Transverse colon (tissue), 4 donors: ENCODE measurements around the gene GLS. TPM values are rescaled to one million over a fixed set of nuclear protein-coding genes. Genes with fewer than 3 reads are reported as not detected.

Source experiments
- DNase-seq: peaks from one replicate; pipeline ENCODE4 v3.0.0-alpha.2; 2019
- H3K27ac ChIP-seq, 4 donors: fragments of 200-600 bp; sonication (generic); 2 replicates each; pipeline ENCODE4 v1.5.1; 2016 to 2018; ENCODE audit warnings: inconsistent platforms in 4 of 4
- H3K27me3 ChIP-seq: fragments of 200-600 bp; sonication (generic); 2 replicates; pipeline ENCODE4 v1.5.1; 2017; ENCODE audit warnings: inconsistent platforms
- H3K36me3 ChIP-seq, 4 donors: fragments of 200-600 bp; sonication (generic); 2 replicates each; pipeline ENCODE4 v1.5.1; 2017 to 2019; ENCODE audit warnings: inconsistent platforms in 4 of 4
- H3K4me1 ChIP-seq, 4 donors: fragments of 200-600 bp; sonication (generic); 2 replicates each; pipeline ENCODE4 v1.5.1; 2017 to 2020; ENCODE audit warnings: inconsistent platforms in 4 of 4
- H3K4me3 ChIP-seq, 4 donors: fragments of 200-600 bp; sonication (generic); 1 replicate in 1 of 4; 2 replicates in 3 of 4; pipeline versions ENCODE4 v1.5.1 to v1.6.1; 2017 to 2019; ENCODE audit warnings: inconsistent platforms in 4 of 4
- H3K9me3 ChIP-seq, 2 donors: fragments of 200-600 bp; sonication (generic); 2 replicates each; pipeline ENCODE4 v1.5.1; 2017 to 2019; ENCODE audit warnings: inconsistent platforms in 2 of 2
- CTCF ChIP-seq, 5 experiments: fragments of 200-600 bp in 3 of 5; fragments of 450-650 bp in 2 of 5; sonication (generic) in 3 of 5; IDR thresholded peaks; 1 replicate in 2 of 5; 2 replicates in 3 of 5; pipeline ENCODE4 v1.5.1; 2016 to 2017; ENCODE audit warnings: antibody characterized with exemption in 5 of 5, inconsistent platforms in 3 of 5, mild to moderate bottlenecking in 2 of 5, moderate library complexity in 1 of 5
- EP300 ChIP-seq: sonication (generic); formaldehyde crosslinking; IDR thresholded peaks from one replicate; pipeline ENCODE4 v1.6.1; 2017; ENCODE audit warnings: antibody characterized with exemption, low read depth
- POLR2A ChIP-seq: fragments of 450-650 bp; IDR thresholded peaks from one replicate; pipeline ENCODE4 v1.6.1; 2016; ENCODE audit warnings: antibody characterized with exemption, mild to moderate bottlenecking, moderate library complexity
- POLR2AphosphoS5 ChIP-seq, 3 donors: sonication (generic); formaldehyde crosslinking; IDR thresholded peaks; one replicate each; pipeline ENCODE4 v1.6.1; 2016; ENCODE audit warnings: antibody characterized with exemption in 3 of 3
- WGBS, 2 donors: methylation state at CpG; one replicate each; pipeline ENCODE4 v1.1.5; 2018; ENCODE audit warnings: low coverage in 1 of 2; 5-methylcytosine and 5-hydroxymethylcytosine counted together
- in situ Hi-C, 4 donors: fragments of 200-750 bp; cut with MboI; loops; one replicate each; pipeline versions ENCODE4 v1.15.0 to v1.15.1; 2017; ENCODE audit warnings: low sequenced_read_pairs in 3 of 4, low pct_ligation_motif_present in 1 of 4, low pct_unique_long_range_greater_than_20kb in 1 of 4
- intact Hi-C: fragments of 100-400 bp; cut with DNase I; formaldehyde crosslinking; loops from one replicate; pipeline ENCODE4 v1.15.1; 2023; ENCODE audit warnings: low total_unique reads
- total RNA-seq, 4 donors: library from RNA; depleted of rRNA; stranded (reverse); fragments of >200 nt; gene quantifications; one replicate each; pipeline ENCODE4 v1.1.0, GENCODE V29; 2016

GLS gene
- total RNA-seq, 4 donors from 2014 or later, result 58.0 to 141 (median 68.7) TPM

DNA sequence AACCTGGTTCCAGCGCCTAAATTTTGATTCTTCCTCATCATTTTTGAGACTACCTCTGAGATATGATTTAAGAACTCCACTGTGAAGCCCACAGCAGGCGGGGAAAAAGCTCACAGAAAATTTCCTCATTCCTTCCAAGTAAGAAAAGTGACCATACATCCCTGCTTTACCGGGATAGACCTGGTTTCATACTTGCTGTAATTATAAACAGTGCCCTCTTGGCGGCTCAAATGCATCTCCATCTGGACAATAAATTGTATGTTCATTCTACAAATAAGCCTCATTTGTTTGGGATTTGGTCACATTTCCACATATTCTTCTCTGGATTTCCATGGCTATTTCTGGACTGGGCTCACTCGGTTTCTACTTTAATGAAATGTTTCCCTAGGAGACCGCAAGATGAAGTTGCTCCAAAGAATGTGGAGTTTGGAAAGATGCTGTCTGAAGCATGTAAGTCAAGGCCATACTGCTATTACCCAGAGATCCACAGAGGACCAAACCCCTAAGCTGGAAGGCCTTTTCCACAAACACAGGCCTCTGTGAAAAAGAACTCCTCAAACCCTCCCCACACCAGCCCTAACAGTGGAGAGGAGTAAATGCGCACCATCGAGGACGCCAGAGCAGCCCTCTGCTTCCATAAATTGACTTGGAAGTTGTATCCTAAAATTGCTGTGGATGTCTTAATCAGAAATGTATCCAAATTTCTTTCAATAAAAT lies 119.5 kb downstream of the GLS start:
- Histone ChIP-seq H3K36me3 (peaks cover 0 to 93% (median 32%) of the 10 kb centered on the region in 4 donors), H3K4me1 (peaks cover 0 to 7% (median 2%) of the 10 kb centered on the region in 4 donors), H3K9me3 (no peaks in the 10 kb centered on the region), H3K4me3 (no peak overlapping the region), H3K27ac (no peak overlapping the region), H3K27me3 (no peaks in the 10 kb centered on the region)
- in situ Hi-C loops, result loop anchor here in 1 of 4 donors (25.0 kb wide), 1 partner anchor 113 kb away; the partner anchor contains the start of gene GLS
- DNase-seq, result no peak
- TF ChIP-seq CTCF (IDR thresholded peaks at IDR 0.05) (no peak), EP300 (no peak), POLR2AphosphoS5 (IDR thresholded peaks at IDR 0.05) (no peak), POLR2A (no peak)
- WGBS, 2 donors, result 84 to 91% methylated on average over 6 to 9 of the region's 9 CpGs
- intact Hi-C loops, result no loop called here

- no peak for DNase-seq
- 49 to 59% methylated on average over 2 of the region's 2 CpGs for WGBS, 2 donors
- in situ Hi-C loops (loop anchor here in 1 of 4 donors (25.0 kb wide), 1 partner anchor 114 kb away; the partner anchor contains the start of gene GLS), intact Hi-C loops (no loop called here)
- TF ChIP-seq CTCF (IDR thresholded peaks at IDR 0.05), result no peak
- TF ChIP-seq POLR2A, result no peak
- TF ChIP-seq EP300, result no peak
- TF ChIP-seq POLR2AphosphoS5 (IDR thresholded peaks at IDR 0.05), result no peak
- Histone ChIP-seq H3K36me3 (peaks cover 0 to 92% (median 31%) of the 10 kb centered on the region in 4 donors), H3K9me3 (no peaks in the 10 kb centered on the region), H3K27ac (no peak overlapping the region), H3K4me1 (peaks cover 0 to 7% (median 2%) of the 10 kb centered on the region in 4 donors), H3K27me3 (no peaks in the 10 kb centered on the region), H3K4me3 (no peak overlapping the region)
Measured at GRCh38 chr2:191001032-191001431, 120.4 kb downstream of the GLS start.

DNA sequence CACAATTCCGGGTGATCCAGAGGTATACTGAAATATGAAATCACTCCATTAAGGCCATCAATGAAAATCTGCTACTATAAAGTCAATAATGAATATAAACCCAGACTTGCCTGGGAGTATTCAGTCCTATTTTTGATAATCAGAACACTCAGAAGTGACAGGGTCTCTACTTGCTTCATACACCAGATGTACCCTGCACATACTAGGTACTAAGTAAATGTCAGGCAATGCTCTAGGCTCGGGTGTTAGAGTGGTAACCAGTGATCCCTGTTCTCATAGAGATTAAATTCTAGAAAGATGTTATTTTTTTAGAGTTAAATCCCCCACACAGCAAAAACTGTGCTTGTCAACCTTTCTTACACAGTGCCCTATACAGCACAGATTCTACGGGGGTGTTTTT lies 121.0 kb downstream of the GLS start:
- Histone ChIP-seq H3K27ac (no peak overlapping the region), H3K4me1 (peaks cover 0 to 7% (median 2%) of the 10 kb centered on the region in 4 donors), H3K36me3 (peaks cover 0 to 88% (median 32%) of the 10 kb centered on the region in 4 donors), H3K4me3 (no peak overlapping the region), H3K27me3 (no peaks in the 10 kb centered on the region), H3K9me3 (no peaks in the 10 kb centered on the region)
- TF ChIP-seq EP300, result no peak
- TF ChIP-seq POLR2A, result no peak
- TF ChIP-seq CTCF (IDR thresholded peaks at IDR 0.05), result no peak
- no peak for TF ChIP-seq POLR2AphosphoS5 (IDR thresholded peaks at IDR 0.05)
- intact Hi-C loops, result no loop called here
- in situ Hi-C loops, result loop anchor here in 1 of 4 donors (25.0 kb wide), 1 partner anchor 114 kb away; the partner anchor contains the start of gene GLS
- no peak for DNase-seq
- 89 to 100% methylated on average over 2 to 3 of the region's 3 CpGs for WGBS, 2 donors

DNA sequence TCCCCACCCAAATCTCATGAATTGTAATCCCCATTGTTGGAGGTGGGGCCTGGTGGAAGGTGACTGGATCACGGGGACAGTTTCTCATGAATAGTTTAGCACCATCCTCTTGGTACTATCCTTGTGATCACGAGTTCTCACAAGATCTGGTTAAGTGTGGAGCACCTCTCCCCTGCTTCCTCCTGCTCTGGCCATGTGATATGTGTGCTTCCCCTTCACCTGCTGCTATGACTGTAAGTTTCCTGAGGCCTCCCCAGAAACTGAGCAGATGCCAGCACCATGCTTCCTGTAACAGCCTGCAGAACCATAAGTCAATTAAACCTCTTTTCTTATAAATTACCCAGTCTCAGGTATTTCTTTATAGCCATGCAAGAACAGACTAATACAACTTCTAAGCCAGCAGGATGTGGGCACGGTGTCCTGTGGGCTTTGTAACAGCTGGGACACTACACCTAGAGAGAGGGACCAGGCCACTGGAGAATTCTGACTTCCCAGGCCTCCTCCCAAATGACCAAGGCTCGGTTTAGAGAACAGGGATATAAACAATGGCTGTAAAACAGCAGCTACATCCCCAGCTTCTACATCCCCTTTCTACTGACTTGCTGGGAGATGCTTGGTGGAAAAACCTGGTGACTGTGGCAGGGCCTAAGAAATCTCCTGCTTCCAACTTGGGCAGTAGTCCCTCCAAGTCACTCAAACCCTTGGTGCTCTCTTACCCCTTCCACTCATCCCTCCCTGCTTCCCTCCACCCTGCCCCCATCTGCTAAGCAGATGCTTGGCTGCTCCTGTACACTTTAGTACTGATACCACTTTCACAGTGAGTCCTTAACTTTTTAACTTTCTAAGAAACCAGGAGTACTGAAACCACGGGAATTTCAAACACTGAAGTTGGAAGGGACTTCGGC lies 123.0 kb downstream of the GLS start:
- no peak for TF ChIP-seq POLR2A
- TF ChIP-seq POLR2AphosphoS5 (IDR thresholded peaks at IDR 0.05), result no peak
- TF ChIP-seq EP300, result no peak
- TF ChIP-seq CTCF (IDR thresholded peaks at IDR 0.05), result no peak
- peaks cover 0 to 6% (median 0%) of the 10 kb centered on the region in 4 donors for H3K4me1 ChIP-seq
- no peak overlapping the region for H3K4me3 ChIP-seq
- no peaks in the 10 kb centered on the region for H3K9me3 ChIP-seq
- no peaks in the 10 kb centered on the region for H3K27me3 ChIP-seq
- no peak for DNase-seq
- intact Hi-C loops, result no loop called here
- in situ Hi-C loops, result loop anchor here in 1 of 4 donors (25.0 kb wide), 1 partner anchor 116 kb away; the partner anchor contains the start of gene GLS
- H3K36me3 ChIP-seq, result peaks cover 0 to 83% (median 32%) of the 10 kb centered on the region in 4 donors
- WGBS, 2 donors, result 96% methylated on average over 4 to 6 of the region's 6 CpGs
- no peak overlapping the region for H3K27ac ChIP-seq
